CD4-positive, alpha-beta T cell treated with Interleukin-17A for 4 hours (primary cell): Measurements from ENCODE around the gene ABCA6.

Experiments used
- DNase-seq: peaks from one replicate; pipeline ENCODE4 v3.0.0-alpha.2; 2020; ENCODE audit warnings: mixed read lengths

The ABCA6 gene

DNA sequence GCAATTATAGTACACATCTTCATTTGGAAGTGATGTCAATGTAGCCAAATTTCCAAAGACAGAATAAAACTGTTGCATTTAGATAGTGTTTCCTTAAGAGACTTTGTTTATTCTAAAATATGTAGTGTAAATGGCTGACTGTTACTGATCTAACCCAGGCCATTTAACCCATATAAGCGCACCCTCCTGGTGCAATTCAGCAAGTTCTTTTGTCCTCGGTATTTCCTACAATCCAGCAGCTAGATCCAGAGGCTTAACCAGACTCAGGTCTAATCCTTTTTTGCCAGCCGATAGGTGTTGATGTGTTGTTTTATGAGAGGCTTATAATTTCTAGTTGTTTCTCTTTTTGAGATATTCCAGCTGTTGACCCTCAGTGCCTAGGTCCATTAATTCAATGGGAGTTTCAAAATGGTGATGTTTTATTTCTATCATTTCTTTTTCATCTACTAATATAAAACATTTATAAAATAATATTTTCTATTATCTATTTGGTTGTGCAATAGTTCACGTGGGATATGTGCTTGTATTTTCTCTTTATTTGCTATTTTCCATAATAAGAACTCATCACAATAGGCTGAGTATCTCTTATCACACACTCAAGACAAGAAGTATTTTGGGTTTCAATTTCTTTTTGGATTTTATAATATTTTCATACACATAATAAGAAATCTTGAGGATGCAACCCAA lies 95.4 kb downstream of the ABCA6 start:
- DNase-seq: no peak

DNA sequence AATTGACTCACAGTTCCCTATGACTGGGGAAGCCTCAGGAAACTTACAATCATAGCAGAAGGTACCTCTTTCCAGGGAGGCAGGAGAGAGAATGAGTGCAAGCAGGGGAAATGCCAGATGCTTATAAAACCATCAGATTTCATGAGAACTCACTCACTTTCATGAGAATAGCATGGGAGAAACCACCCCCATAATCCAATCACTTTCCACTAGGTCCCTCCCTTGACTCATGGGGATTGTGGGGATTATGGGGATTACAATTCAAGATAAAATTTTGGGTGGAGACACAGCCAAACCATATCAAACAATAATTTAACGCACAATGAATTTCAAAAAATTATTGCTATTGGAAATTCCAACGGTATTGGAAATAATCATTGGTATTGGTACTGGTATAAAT lies 96.0 kb downstream of the ABCA6 start:
- no peak for DNase-seq

DNA sequence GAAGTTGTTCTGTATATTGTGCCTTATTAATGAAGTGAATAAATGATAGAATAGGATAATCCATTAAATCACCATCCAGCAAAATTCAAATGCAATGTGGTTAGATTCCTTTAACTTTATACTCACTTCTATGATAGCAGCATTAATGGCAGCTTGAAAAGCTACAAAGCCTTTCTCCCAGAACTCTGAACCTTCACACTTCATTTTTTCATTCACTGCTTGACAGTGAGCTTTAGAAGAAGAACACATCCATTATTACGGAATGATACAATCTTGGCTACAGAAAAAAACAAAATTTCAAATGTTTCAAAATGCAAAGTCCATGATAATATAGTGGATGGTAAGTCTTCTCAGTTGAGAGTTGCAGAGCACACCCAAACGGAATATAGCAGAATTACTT lies 97.3 kb downstream of the ABCA6 start:
- no peak for DNase-seq

DNA sequence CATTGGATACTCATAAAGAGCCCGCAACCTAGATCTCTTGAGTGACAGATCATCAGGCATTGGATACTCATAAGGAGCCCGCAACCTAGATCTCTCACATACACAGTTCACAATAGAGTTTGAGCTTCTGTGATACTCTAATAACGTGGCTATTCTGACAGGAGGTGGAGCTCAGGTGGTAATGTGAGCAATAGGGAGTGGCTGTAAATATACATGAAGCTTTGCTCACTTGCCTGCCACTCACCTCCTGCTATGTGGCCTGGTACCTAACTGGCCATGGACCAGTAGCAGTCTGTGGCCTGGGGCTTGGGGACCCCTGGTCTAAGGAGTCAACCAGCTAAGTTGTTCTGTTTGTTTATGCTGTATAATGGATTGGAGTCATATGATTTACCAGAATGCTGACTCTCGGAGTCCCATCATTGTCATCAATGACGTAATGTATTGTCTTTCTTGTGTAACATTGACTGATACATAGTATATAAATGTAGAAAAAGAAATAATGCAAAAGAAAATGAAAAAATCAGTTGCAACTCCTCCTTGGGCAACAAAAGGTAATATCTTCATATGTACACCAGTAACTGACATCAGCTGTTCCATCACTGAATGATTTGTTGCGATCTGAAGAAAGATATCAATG lies 98.5 kb downstream of the ABCA6 start:
- DNase-seq: no peak

DNA sequence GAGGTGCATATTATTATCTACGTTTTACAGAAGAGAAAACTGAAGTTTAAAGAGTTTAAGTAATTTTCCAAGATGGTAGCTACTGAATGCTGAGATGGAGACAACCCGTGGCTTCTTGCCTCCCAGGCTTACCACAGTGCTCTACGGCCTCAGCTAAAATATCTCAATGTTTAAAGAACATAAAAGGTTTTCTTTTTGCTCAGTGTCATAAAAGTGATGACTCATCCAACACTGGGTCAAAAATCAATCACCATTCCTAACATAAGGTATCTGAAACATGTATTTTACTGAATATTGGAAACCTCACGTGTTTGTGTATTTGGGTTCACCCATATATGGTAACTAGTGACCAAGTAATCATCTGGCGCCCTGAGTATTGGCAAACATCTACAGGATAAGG lies 99.4 kb downstream of the ABCA6 start:
- no peak for DNase-seq

DNA sequence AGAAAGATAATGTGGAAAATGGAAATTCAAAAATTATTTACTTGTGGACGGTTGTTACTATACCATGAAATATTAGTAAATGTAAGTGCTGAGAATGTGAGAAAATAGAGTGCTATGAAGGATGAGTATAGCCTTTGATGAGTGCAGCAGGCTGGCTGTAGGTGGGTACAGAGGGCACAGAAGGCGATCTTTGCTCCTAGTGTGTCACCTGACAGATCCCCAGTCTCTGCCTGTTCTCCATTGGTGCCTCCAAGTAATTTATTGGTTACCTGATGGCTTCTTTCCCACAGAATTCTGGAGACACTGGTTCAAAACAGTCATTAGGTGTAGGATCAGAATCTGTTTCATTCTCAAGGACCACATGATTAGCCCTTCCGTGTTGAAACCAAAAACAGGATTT lies 109.9 kb downstream of the ABCA6 start:
- no peak for DNase-seq

DNA sequence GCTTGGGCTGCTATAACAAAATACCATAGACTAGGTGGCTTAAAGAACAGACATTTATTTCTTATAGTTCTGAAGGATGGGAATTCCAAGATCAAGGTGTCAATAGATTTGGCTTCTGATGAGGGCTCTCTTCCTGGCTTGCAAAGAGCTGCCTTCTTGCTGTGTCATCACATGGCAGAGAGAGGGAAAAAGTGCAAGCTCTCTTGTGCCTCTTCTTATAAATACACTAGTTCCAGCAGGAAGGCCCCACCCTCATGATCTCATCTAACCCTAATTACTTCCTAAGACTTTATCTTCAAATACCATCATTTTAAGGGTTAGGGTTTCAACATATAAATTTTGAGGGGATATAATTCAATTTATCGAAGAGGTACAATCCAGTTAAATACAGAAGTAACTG lies 111.5 kb downstream of the ABCA6 start:
- no peak for DNase-seq
